Middle frontal gyrus (tissue), 1 donor: ENCODE measurements around the gene MYMX.

Experiments used
- DNase-seq: peaks from one replicate; pipeline ENCODE4 v3.0.0-alpha.2; 2015; ENCODE audit warnings: low spot score; ENCODE audit errors: extremely low spot score

The MYMX gene

GRCh38 chr6:44232676-44233566 is 16.2 kb downstream of the MYMX start:
- DNase-seq = no peak

GRCh38 chr6:44233567-44234100 is 16.9 kb downstream of the MYMX start:
- DNase-seq = no peak

DNA sequence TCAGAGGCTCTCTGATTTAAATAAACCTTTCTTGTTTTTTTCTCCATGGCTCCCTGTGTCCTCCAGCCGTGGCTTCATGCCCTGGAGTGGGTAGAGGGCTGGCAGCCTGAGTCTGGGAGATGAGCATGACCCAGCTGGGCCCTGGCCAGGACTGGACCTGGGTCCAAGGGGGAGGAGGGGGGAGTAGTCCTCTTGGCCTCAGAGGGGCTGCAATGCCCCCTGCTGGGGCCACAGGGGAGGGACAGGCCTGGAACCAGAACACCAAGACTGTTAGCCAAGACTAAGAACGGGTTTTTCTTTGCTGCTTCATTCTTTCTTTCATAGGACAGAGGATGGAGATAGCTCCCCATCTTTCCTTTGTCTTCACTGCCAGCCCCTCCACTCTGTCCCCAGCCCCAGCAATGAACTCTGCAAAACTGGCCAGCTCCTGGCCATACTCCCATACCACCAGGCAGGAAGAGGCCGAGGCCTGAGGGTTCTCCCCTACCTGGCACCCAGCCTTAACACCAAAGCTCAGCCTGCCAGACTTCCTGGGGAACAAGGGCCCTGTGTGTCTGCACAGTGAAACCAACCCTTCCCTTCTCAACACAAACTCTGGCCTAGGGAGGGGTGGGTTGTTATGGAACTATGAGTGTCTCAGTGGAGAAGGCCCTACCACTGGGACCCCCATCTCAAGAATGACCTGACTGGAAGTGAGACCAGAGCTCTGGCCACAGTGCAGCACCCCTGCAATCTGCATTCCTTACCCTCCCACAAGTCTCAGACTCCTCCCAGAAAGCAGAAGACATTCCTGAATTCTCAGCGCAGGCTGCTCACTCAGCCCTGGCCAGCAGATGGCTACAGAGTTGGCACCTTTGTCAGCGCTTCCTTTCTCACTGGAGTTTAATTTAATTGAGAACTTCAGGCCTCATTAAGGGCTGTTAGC is 17.6 kb downstream of the MYMX start:
- DNase-seq = peak; percentile 73

GRCh38 chr6:44235269-44235668 is 18.5 kb downstream of the MYMX start:
- no peak for DNase-seq

- no peak for DNase-seq
These were observed 19.3 kb downstream of the MYMX start for GRCh38 chr6:44235891-44236516.

DNA sequence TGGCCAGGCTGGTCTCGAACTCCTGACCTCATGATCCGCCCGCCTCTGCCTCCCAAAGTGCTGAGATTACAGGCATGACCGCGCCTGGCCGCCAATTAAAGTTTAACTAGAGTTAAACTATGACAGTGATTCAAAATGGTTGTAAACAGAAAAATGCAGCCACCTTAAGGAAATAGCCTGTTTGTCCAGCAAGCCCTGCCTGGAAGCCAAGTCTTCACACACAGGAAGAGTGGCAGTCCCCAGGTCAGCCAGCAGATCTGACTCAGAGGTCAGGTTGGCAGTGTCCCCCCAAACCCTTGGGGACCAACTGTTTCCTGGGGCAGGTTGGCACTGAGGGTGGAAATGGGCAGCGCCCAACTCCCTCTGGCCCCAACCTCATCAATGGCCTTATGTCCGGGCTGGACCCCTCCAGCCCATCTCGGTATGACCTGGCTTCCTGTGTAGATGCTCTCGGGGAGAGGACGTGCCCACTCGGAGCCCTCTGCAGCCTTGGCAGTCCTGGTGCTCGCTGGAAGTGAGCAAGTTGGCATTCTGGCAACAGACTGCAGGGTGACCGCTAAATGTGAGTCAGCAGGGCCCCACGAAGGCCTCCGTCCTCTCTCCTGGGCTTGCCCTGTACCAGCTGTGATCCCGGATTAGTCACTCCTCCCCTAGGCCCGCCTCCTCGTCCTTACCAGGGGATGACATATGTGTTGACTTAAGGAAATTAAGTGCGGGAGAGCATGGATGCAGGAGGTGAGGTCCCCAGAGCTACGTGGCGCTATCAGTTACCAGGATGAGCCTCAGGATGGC is 20.5 kb downstream of the MYMX start:
- no peak for DNase-seq

DNA sequence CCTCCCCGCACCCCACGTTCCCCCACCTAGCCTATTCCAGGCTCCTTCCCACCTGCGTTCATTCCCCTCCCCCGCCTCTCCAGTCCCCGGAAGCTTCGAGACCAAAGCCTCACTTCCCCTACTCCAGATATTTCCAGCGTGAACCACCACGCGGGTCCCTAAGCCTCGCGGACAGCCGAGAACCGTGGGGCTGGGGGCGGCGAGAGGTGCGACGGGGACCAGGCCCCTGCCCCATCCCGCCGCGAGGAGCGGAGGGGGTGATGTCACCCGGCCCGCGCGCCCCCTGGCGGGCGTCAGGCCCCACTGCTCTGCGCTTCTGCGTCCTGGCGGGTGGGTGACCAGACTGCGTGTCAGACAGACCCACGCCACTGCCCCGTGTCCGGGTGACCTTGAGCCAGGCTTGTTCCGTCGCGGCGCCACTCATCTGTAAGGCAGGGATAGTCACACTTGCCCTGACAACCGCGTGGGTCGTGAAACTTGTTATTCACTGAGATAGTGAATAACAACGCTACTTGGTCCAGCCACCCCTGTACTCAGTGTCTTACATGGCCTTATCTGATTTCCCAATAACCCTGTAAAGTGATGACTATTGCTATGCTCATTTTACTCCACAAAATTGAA is 21.2 kb downstream of the MYMX start:
- DNase-seq = peak; percentile 65

- DNase-seq = no peak
These were observed 22.1 kb downstream of the MYMX start for GRCh38 chr6:44238687-44239350.

GRCh38 chr6:44243345-44243744 is 26.6 kb downstream of the MYMX start:
- no peak for DNase-seq

GRCh38 chr6:44245391-44245911 is 28.7 kb downstream of the MYMX start:
- no peak for DNase-seq

DNA sequence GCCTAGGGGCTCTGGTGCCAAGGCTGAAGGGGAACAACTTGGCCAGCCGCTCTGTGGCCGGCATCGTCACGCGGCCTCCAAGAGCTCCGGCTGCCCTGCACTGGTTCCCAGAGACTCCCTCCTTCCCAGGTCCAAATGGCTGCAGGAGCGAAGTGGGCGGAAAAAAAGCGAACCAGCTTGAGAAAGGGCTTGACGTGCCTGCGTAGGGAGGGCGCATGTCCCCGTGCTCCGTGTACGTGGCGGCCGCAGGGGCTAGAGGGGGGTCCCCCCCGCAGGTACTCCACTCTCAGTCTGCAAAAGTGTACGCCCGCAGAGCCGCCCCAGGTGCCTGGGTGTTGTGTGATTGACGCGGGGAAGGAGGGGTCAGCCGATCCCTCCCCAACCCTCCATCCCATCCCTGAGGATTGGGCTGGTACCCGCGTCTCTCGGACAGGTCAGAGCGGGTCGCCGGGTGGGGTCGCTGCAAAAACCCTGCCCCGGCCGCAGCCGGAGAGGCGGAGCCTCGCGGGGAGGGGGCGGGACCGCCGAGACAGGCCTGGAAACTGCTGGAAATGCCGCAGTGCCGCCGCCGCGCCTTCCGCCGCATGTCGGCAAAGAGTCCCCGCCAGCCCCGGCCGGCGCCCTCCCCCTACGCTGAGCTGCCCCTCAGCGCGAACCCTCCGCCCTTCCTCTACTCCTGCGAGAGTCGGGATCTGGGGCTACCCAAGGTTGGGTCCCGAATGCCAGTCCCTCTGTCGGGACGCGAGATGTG is 29.4 kb downstream of the MYMX start:
- peak; percentile 74 for DNase-seq

DNA sequence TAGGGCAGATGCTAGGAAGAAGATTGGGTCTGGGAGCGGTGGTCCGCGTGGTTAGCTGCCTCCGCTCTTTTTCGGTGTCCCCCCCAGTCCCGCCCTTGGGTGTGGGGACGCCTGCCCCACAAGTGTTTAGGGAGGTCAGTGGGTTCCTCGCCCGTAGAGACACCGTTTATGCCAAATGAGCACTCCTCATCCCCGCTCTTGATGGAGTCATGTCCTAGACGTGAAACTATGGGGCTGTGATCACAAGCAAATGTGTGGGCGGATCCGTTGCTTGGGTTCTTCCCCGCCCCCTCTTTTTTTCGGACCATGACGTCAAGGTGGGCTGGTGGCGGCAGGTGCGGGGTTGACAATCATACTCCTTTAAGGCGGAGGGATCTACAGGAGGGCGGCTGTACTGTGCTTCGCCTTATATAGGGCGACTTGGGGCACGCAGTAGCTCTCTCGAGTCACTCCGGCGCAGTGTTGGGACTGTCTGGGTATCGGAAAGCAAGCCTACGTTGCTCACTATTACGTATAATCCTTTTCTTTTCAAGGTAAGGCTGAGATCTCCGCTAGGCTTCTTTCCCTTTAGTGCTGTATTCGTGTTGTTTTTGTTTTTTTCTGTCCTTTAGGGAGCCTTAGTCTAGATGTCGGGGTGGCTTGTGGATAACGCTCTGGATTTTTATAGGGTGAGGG is 30.1 kb downstream of the MYMX start, which contains the start of gene HSP90AB1:
Gene HSP90AB1, plus strand, starts transcription at position 439 of the 675 bp plus-strand sequence. CDS start 1,529 bp downstream, outside the sequence.
- DNase-seq = peak; percentile 93

DNA sequence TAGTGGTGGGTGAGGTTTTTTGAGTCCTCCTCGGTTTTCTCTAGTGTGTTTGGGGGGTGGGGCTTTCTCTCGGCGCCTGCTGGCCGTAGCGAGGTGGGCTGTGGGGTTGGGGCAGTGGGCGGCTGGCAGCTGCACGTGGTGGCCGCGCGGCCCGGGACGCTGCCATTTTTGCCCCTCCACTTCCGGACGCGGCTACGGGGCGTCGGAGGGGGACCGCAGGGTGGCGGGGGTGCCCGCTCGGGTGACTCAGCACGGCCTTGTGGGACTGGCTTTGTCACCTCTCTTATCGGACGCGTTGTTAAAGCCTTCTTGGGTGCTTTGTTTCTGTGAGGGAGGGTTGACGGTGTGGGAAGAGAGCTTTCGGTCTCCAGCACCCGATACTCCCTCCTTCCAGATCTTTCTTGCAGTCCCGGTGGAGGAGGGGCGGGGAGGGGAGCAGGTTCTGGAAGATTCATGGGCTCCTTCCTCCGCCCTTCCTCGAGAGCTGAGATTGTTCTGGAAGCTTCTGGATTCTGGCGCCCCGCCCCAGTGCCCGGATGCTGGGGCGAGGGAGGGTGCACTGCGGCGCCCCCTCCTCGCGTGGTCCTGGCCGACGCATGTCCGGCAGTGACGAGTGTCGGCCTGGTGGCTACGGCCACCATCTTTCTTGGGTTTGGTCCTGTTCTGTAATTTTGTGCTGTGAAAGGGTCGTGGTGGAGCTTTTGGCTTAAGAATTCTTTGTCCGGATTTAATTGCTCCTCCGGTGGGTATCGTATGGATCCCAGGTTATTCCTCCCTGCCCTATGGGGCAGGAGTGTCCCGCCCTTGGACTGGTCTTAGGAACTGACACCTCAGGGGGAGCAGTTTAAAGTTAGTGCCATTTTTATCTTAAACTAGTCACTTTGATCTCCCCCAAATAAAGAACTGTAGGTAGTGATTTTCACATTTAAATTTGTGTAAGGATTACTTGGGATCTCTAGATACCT is 30.9 kb downstream of the MYMX start:
- DNase-seq = no peak

GRCh38 chr6:44248579-44248978 is 31.9 kb downstream of the MYMX start:
- no peak for DNase-seq

- DNase-seq = no peak
These were observed 32.5 kb downstream of the MYMX start for GRCh38 chr6:44249082-44249748.

DNA sequence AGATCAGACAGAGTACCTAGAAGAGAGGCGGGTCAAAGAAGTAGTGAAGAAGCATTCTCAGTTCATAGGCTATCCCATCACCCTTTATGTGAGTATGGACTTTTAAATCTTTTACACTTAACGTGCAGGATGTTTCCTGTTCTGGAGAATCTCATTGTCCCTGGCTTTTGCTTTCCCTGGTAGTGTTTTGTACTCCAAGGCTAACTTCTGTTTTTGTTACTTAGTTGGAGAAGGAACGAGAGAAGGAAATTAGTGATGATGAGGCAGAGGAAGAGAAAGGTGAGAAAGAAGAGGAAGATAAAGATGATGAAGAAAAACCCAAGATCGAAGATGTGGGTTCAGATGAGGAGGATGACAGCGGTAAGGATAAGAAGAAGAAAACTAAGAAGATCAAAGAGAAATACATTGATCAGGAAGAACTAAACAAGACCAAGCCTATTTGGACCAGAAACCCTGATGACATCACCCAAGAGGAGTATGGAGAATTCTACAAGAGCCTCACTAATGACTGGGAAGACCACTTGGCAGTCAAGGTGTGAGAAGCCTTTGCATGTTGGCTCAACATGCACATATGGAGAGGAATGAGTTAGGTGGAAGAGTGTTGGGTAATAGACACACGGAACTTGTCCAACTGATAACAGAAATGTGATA is 33.5 kb downstream of the MYMX start:
- no peak for DNase-seq
